ENCODE data around the gene CDH23.
A peak's percentile ranks its signal among the peaks of the same experiment; 100 is the strongest.

The CDH23 gene

GRCh38 chr10:71569775-71570588 is 173.3 kb downstream of the CDH23 start:
- DNase-seq: peak; percentile 77

- no peak for DNase-seq
Measured at GRCh38 chr10:71571460-71572175, 174.9 kb downstream of the CDH23 start.

- no peak for DNase-seq
Measured at GRCh38 chr10:71572962-71573361, 176.2 kb downstream of the CDH23 start.

- no peak for DNase-seq
Measured at GRCh38 chr10:71573562-71574518, 177.1 kb downstream of the CDH23 start.

- no peak for DNase-seq
Measured at GRCh38 chr10:71575451-71575850, 178.7 kb downstream of the CDH23 start.

GRCh38 chr10:71575934-71576801 is 179.4 kb downstream of the CDH23 start:
- DNase-seq: no peak

- DNase-seq: no peak
Measured at GRCh38 chr10:71576842-71577241, 180.1 kb downstream of the CDH23 start.

GRCh38 chr10:71577345-71577744 is 180.6 kb downstream of the CDH23 start:
- DNase-seq: no peak

- DNase-seq: no peak
Measured at GRCh38 chr10:71578069-71578468, 181.3 kb downstream of the CDH23 start.

GRCh38 chr10:71579668-71580067 is 182.9 kb downstream of the CDH23 start:
- no peak for DNase-seq

GRCh38 chr10:71580415-71580814 is 183.7 kb downstream of the CDH23 start:
- no peak for DNase-seq

GRCh38 chr10:71580926-71581325 is 184.2 kb downstream of the CDH23 start:
- no peak for DNase-seq

GRCh38 chr10:71581376-71581775 is 184.7 kb downstream of the CDH23 start:
- no peak for DNase-seq

GRCh38 chr10:71582019-71582418 is 185.3 kb downstream of the CDH23 start:
- no peak for DNase-seq

GRCh38 chr10:71582506-71583475 is 186.1 kb downstream of the CDH23 start:
- DNase-seq: no peak

GRCh38 chr10:71584461-71584860 is 187.7 kb downstream of the CDH23 start:
- no peak for DNase-seq

- no peak for DNase-seq
Measured at GRCh38 chr10:71584902-71585563, 188.3 kb downstream of the CDH23 start.

GRCh38 chr10:71585564-71586290 is 189.0 kb downstream of the CDH23 start:
- DNase-seq: no peak

GRCh38 chr10:71587941-71588573 is 191.3 kb downstream of the CDH23 start:
- DNase-seq: no peak

Measured in effector CD8-positive, alpha-beta T cell (primary cell).